ENCODE measurements around the gene SCFD1.

SCFD1 gene

DNA sequence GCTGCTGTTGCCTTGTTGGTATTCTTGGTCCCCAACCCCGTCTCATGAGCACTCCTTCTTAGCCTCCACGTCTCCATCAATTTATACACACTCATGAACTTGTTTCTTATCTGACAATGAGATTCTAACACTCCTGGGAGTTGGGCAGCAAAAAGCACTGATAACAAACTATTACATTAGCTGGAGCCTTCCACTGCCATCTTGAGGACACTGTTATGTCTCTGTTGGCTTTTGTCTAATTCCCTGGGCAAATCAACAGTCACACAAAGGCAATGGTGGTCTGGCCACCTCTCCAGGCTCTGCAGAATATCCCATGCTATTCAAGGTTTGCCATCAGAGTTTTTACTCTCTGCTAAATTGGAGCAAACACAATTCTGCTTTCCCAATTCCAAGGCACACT is 134.5 kb downstream of the SCFD1 start:
- DNase-seq (ENCODE audit: low read depth, low spot score): no peak

- no peak for DNase-seq (ENCODE audit: low read depth, low spot score)
These were observed 135.0 kb downstream of the SCFD1 start for GRCh38 chr14:30757082-30757481.

DNA sequence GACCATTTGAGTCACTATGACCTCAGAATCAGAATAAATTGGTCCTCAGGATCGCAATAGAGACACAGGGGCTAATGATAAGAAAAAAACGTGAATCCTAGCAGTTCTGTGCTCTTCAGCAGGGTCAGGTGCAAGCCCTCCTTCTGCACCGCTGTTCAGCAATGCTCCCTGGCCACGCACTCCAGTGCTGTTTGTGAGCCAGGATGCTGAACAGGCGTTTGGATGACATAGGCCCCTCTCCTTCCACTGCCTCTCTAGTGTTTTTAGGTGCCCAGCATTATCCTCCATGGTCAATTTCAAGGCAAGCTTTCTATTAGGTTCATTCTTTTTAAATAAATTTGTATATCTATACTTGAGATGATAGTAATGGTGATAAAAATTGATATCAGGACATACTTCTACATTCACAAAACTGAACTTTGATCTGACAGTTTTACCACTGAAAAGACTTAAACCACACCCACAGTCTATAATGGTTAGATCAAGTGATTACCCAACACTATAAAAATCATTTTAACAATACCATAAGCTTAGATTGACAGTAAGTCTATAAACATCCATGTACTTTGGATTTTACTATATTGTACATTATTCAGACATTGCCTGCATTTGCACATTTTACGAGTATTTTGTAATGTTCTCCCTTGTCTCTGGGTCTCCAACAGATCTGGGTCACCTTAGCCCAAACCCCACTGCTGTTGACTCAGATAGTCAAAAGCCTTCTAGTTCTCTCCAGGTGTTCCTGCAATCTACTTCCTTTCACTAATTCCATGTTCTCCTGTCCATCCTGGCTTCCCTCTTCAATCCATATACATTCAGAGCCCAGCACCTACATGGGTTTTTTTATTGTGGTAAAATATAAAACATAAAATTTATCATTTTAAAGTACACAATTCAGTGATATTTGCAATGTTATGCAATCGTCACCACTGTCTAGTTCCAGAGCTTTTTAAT is 137.3 kb downstream of the SCFD1 start:
- no peak for DNase-seq (ENCODE audit: low read depth, low spot score)

- DNase-seq (ENCODE audit: low read depth, low spot score): no peak
These were observed 141.8 kb downstream of the SCFD1 start for GRCh38 chr14:30763891-30764290.

DNA sequence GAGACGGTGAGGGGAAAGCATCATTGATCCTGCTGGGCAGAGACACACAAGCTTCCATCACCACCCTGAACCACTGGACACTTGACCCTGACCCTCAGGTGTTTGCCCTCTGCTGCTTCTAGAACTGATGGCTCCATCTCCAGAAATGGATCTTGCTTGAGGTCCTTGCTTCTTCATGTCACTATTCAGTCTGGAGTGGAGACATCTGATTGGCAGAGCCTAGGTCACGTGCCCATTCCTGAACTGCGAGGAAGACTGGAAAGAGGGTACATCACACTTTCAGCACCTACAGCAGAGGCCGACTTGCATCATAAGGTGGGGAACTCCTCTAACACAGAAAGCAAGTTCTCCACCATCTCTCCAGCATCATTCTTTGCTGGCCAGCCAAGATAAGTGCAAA is 145.5 kb downstream of the SCFD1 start:
- no peak for DNase-seq (ENCODE audit: low read depth, low spot score)

- DNase-seq (ENCODE audit: low read depth, low spot score): no peak
These were observed 146.7 kb downstream of the SCFD1 start for GRCh38 chr14:30768791-30769190.

- DNase-seq (ENCODE audit: low read depth, low spot score): no peak
These were observed 148.3 kb downstream of the SCFD1 start for GRCh38 chr14:30770376-30770775.

DNA sequence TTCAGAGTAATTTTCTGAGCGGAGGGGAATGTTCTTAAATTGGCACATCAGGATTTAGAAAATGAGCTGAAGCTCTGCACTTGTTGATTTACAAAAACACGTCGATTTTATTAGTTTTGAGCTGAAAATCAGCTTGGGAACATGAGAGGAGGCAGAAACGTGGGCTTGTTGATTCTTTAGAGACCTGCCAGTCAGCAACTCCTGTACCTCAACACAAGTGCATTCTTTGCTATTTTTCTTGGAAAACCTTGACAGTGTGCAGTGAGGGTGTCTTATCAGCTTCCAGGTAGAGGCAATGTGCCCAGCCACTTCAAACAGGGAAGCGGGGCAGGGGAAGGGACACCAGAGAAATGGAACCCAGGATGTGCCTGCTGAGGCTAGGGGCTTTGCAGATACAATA is 149.5 kb downstream of the SCFD1 start:
- no peak for DNase-seq (ENCODE audit: low read depth, low spot score)

DNA sequence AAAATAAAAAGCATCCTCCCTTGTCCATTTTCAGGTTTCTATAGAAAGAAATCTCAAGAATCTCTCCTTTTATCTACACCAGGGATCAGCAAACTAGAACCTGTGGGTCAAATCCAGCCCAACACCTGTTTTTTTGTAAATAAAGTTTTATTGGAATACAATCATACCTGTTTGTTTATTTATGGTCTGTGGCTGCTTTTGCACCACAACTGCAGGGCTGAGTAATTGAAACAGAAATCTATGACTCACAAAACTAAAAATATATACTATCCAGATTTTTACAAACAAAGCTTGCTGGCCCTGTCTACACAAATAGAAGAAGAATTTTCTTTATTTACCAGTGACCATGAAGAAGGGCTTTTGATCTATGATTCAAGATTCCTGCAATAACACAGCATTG is 157.1 kb downstream of the SCFD1 start:
- DNase-seq (ENCODE audit: low read depth, low spot score): peak; percentile 13

All from astrocyte of the hippocampus (primary cell).